Liver (tissue), 9 donors: ENCODE measurements around the gene MOV10L1. TPM values are rescaled to one million over a fixed set of nuclear protein-coding genes. Genes with fewer than 3 reads are reported as not detected.

Experiments
- DNase-seq: peaks from one replicate; pipeline ENCODE4 v3.0.0-alpha.2; 2017; ENCODE audit warnings: low spot score
- H3K27ac ChIP-seq, 2 donors: one replicate each; pipeline ENCODE4 v1.7.0; 2013; ENCODE audit warnings: inconsistent platforms in 2 of 2, low read length in 2 of 2, control low read depth in 1 of 2, low read depth in 1 of 2, mild to moderate bottlenecking in 1 of 2
- H3K27me3 ChIP-seq, 4 donors: one replicate each; pipeline versions ENCODE4 v1.6.1 to v1.7.0; 2013; ENCODE audit warnings: low read length in 3 of 4, inconsistent platforms in 1 of 4, mild to moderate bottlenecking in 1 of 4, moderate library complexity in 1 of 4; ENCODE audit not compliant: control insufficient read depth in 4 of 4, insufficient read depth in 4 of 4
- H3K36me3 ChIP-seq, 4 donors: one replicate each; pipeline versions ENCODE4 v1.6.1 to v1.7.0; 2013; ENCODE audit warnings: low read length in 3 of 4, mild to moderate bottlenecking in 3 of 4, low read depth in 1 of 4, moderate library complexity in 1 of 4; ENCODE audit not compliant: control insufficient read depth in 4 of 4, insufficient read depth in 3 of 4
- H3K4me1 ChIP-seq, 4 donors: one replicate each; pipeline versions ENCODE4 v1.6.1 to v1.7.0; 2013; ENCODE audit warnings: low read length in 3 of 4, mild to moderate bottlenecking in 3 of 4, moderate library complexity in 1 of 4; ENCODE audit not compliant: control insufficient read depth in 4 of 4, insufficient read depth in 4 of 4
- H3K4me3 ChIP-seq, 3 donors: one replicate each; pipeline versions ENCODE4 v1.6.1 to v1.7.0; 2013; ENCODE audit warnings: low read length in 3 of 3, control low read depth in 1 of 3, low read depth in 1 of 3, mild to moderate bottlenecking in 1 of 3
- H3K9ac ChIP-seq, 2 donors: one replicate each; pipeline ENCODE4 v1.7.0; 2013; ENCODE audit warnings: low read length in 2 of 2, mild to moderate bottlenecking in 2 of 2, moderate library complexity in 2 of 2, control low read depth in 1 of 2, low read depth in 1 of 2
- H3K9me3 ChIP-seq, 4 donors: one replicate each; pipeline versions ENCODE4 v1.6.1 to v1.7.0; 2013; ENCODE audit warnings: low read length in 3 of 4; ENCODE audit not compliant: control insufficient read depth in 4 of 4
- ATF3 ChIP-seq: IDR thresholded peaks from 2 replicates; pipeline ENCODE4 v1.6.1; 2016; ENCODE audit warnings: antibody characterized with exemption
- CTCF ChIP-seq: fragments of 150-350 bp; IDR thresholded peaks from 2 replicates; pipeline ENCODE4 v1.5.1; 2017; ENCODE audit warnings: improper control_type of control experiment, low read depth, low read length; ENCODE audit not compliant: missing input control
- EGR1 ChIP-seq, 2 donors: IDR thresholded peaks; 2 replicates each; pipeline ENCODE4 v1.6.1; 2016 to 2018; ENCODE audit warnings: antibody characterized with exemption in 2 of 2, low read depth in 2 of 2
- FOXA1 ChIP-seq: IDR thresholded peaks from 2 replicates; pipeline ENCODE4 v1.6.1; 2016; ENCODE audit warnings: antibody characterized with exemption
- FOXA2 ChIP-seq: IDR thresholded peaks from 2 replicates; pipeline ENCODE4 v1.6.1; 2016; ENCODE audit warnings: antibody characterized with exemption
- GABPA ChIP-seq, 2 donors: IDR thresholded peaks in 1 of 2; conservative IDR thresholded peaks in 1 of 2; 2 replicates each; pipeline ENCODE4 v1.6.1; 2016; ENCODE audit warnings: antibody characterized with exemption in 2 of 2, mild to moderate bottlenecking in 1 of 2, moderate library complexity in 1 of 2
- HNF4A ChIP-seq, 2 donors: conservative IDR thresholded peaks; 2 replicates each; pipeline ENCODE4 v1.6.1; 2016; ENCODE audit warnings: antibody characterized with exemption in 2 of 2, mild to moderate bottlenecking in 2 of 2
- HNF4G ChIP-seq: IDR thresholded peaks from 2 replicates; pipeline ENCODE4 v1.6.1; 2016; ENCODE audit warnings: antibody characterized with exemption
- JUND ChIP-seq, 2 donors: IDR thresholded peaks; 2 replicates each; pipeline ENCODE4 v1.6.1; 2016; ENCODE audit warnings: antibody characterized with exemption in 2 of 2
- NR2F2 ChIP-seq: IDR thresholded peaks from 2 replicates; pipeline ENCODE4 v1.6.1; 2016; ENCODE audit warnings: antibody characterized with exemption
- RAD21 ChIP-seq, 2 donors: IDR thresholded peaks; 2 replicates each; pipeline ENCODE4 v1.6.1; 2016; ENCODE audit warnings: antibody characterized with exemption in 2 of 2, mild to moderate bottlenecking in 2 of 2
- REST ChIP-seq: IDR thresholded peaks from 2 replicates; pipeline ENCODE4 v1.6.1; 2016; ENCODE audit warnings: antibody characterized with exemption, mild to moderate bottlenecking
- RXRA ChIP-seq, 2 donors: IDR thresholded peaks; 2 replicates each; pipeline ENCODE4 v1.6.1; 2017 to 2018; ENCODE audit warnings: antibody characterized with exemption in 2 of 2, mild to moderate bottlenecking in 1 of 2
- SP1 ChIP-seq: IDR thresholded peaks from 2 replicates; pipeline ENCODE4 v1.6.1; 2018; ENCODE audit warnings: antibody characterized with exemption, mild to moderate bottlenecking
- TAF1 ChIP-seq: conservative IDR thresholded peaks from 2 replicates; pipeline ENCODE4 v1.6.1; 2016; ENCODE audit warnings: antibody characterized with exemption, mild to moderate bottlenecking
- YY1 ChIP-seq: IDR thresholded peaks from 2 replicates; pipeline ENCODE4 v1.6.1; 2016; ENCODE audit warnings: antibody characterized with exemption, mild to moderate bottlenecking
- ZBTB33 ChIP-seq: IDR thresholded peaks from 2 replicates; pipeline ENCODE4 v1.6.1; 2016; ENCODE audit warnings: antibody characterized with exemption
- WGBS: extraction: QIAGEN DNeasy Blood & Tissue Kit; methylation state at CpG from one replicate; pipeline ENCODE4 v1.1.7; 2013; 5-methylcytosine and 5-hydroxymethylcytosine counted together
- polyA plus RNA-seq, 2 donors: library from polyadenylated mRNA; stranded (reverse) in 1 of 2; unstranded in 1 of 2; fragments of 200-250 nt in 1 of 2; fragments of >200 nt in 1 of 2; fragmentation: Nextera tagmentation in 1 of 2; extraction: Ambion mirVana in 1 of 2; gene quantifications; one replicate each; pipeline versions ENCODE4 v1.2.1 to v1.2.3, GENCODE V29; 2013 to 2015
- total RNA-seq, 2 donors: library from RNA; depleted of rRNA; stranded (reverse); fragments of >200 nt; gene quantifications; one replicate each; pipeline ENCODE4 v1.2.3, GENCODE V29; 2014
- TF ChIP-seq, protein P1 (sequence below): IDR thresholded peaks from 2 replicates; pipeline ENCODE4 v1.6.1; 2016; ENCODE audit warnings: antibody characterized with exemption
- donor health status: healthy.
- donor health status: healthy.
- donor health status: healthy.
- donor health status: healthy.
- donor health status: healthy.

MOV10L1 gene
- total and polyA plus RNA-seq, 4 donors: 0.07 to 0.47 (median 0.17) TPM

- Histone ChIP-seq H3K9ac (no peak overlapping the region), H3K27me3 (peaks cover 0 to 2% (median 0%) of the 10 kb centered on the region in 4 donors)
- WGBS: 91% methylated on average over 12 of the region's 12 CpGs
These were observed 2.2 kb upstream of the MOV10L1 start for GRCh38 chr22:50087646-50088045.

More at GRCh38 chr22:50087646-50088045, 2.2 kb upstream of the MOV10L1 start:
- Histone ChIP-seq H3K9me3 (no peaks in the 10 kb centered on the region), H3K4me3 (no peak overlapping the region), H3K27ac (no peak overlapping the region), H3K4me1 (no peaks in the 10 kb centered on the region), H3K36me3 (no peaks in the 10 kb centered on the region)
- DNase-seq: no peak
- TF ChIP-seq EGR1 (IDR thresholded peaks at IDR 0.05; ENCODE audit: low read depth in 2 of 2) (no peak), HNF4A (conservative IDR thresholded peaks at IDR 0.05) (no peak), RAD21 (IDR thresholded peaks at IDR 0.05) (no peak), YY1 (no peak), JUND (IDR thresholded peaks at IDR 0.05) (no peak), TAF1 (no peak), REST (no peak), HNF4G (no peak), SP1 (no peak), RXRA (IDR thresholded peaks at IDR 0.05) (no peak), FOXA1 (no peak), NR2F2 (no peak), ZBTB33 (no peak), ATF3 (no peak), GABPA (IDR thresholded peaks at IDR 0.05 in 1 of 2, conservative IDR thresholded peaks at IDR 0.05 in 1 of 2) (no peak), FOXA2 (no peak), CTCF (no peak)
- TF ChIP-seq, protein P1, sequence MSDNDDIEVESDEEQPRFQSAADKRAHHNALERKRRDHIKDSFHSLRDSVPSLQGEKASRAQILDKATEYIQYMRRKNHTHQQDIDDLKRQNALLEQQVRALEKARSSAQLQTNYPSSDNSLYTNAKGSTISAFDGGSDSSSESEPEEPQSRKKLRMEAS: no peak
